Colon (tissue), 2 donors: Measurements from ENCODE around the gene GRIN1.
"Not testable (repeated sequence)": the region's sequence is repeated elsewhere in the genome, so short reads cannot be mapped to it uniquely, and the experiment has no call there.

ENCODE experiments used
- FAIRE-seq: peaks from 2 replicates; lab custom pipeline; 2012; peaks lifted over from hg19 to GRCh38; lab: Jason Lieb, UNC
- donor health status: control.
- donor health status: control.

GRIN1 gene

DNA sequence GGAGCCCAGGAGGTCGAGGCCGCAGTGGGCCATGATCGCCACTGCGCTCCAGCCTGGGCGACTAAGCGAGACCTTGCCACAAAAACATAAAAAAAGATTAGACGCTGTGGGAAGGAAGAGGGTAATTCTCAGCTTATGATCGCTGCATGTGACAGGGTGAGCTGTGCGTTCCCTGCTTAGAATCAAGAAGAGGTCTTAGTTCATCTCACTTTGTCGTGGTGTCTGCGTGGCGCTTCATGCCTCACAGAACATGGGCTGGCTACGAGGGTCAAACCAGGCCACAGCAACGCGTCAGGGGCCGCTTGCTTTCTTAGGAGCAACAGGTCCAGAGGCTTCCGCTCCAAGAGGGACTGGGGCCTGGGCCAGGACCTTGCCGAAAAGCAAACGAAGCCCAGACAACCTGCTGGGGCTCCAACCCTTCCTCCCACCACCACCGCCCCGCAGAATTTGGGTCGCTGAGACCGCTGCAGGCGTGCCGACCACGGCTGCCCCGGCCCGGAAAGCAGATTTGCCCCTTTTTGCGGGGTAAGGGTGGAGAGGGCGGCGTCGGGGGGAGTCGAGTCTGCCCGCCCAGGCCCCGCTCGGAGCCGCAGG, 10.0 kb upstream of the GRIN1 start:
- FAIRE-seq, result no peak

DNA sequence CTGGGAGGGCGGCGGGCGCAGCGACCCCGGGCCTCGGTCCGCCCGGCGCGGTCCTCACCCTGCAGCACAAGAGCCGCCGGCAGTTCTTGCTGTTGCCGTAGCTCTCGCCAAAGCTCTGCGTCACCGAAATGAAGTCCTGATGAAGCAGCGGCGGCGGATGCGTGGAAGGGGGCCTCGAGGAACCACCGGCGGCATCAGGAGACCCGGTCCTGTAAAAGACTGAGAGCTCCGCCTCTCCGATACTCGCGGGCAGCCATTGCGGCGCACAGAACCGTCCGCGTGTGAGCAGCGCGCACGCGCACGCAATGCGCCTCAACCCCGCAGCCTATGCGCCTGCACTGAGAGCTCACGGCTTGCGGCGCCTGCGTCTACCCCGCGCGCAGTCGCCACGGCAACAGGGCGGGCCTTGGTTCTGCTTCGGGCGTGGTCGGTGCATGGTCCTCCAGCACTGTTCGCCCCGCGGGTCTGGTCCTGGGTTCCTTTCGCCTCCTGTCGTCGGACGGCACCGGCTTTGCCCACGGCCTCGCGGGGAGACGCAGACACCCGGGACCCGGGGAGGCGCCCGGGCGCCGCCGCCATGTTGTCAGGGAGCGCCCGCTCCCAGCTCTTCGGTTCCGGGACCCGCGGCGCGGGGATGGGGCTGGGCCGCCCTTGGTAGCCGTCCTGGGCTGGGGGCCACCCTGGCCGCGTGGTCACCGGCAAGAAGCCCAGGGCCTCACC, 9.3 kb upstream of the GRIN1 start:
- FAIRE-seq, result no peak

DNA sequence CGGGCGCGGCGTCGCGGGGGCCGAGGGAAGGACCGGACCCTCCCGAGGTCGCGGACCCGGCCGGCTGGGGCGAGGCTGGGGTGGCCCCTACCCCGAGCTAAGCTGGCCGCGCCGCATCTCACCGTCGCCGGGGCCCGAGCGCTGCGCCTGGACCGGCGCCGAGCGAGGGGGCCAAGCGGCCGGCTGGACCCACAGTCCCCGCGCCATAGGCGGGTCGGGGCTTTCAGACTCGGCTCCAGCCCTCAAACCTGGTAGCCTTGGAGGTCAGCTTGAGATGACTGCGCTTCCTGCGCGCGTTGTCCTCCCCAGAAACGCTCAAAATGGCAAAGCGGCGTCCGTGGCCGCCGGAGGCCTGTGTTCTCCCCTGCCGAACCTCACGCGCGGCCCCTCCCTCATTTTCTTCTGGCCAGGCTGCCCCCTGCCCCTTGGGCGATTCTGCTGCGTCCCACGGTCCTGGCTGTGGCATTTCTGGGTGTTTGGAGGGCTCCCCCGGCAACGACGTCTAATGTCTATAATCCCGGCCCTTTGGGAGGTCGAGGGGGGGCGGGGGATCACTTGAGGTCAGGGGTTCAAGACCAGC, 8.7 kb upstream of the GRIN1 start:
- no peak for FAIRE-seq

DNA sequence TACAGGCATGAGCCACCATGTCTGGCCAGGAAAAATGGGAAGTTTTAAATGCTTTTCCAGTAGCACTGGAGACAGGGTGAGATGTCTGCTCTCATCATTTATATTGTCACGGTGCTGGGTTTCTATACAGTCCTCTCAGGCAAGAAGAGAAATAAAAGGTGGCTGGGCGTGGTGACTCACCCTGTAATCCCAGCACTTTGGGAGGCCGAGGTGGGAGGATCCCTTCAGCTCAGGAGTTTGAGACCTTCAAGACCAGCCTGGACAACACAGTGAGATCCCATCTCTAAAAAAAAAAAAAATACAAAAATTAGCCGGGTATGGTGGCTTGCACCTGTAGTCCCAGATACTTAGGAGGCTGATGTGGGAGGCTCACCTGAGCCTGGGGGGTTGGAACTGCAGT, 4.8 kb upstream of the GRIN1 start:
- no peak for FAIRE-seq

DNA sequence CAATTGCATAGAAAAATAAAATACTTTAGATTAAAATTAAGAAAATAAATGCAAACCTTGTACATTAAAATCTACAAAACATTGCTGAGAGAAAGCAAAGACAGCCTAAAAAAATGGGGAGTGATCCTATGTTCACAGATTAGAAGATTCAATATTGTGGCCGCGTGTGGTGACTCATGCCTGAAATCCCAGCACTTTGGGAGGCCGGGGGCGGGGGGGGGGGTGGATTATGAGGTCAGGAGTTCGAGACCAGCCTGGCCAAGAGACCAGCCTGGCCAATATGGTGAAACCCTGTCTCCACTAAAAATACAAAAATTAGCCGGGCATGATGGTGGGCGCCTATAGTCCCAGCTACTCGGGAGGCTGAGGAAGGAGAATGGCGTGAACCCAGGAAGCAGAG, 3.8 kb upstream of the GRIN1 start:
- not testable (repeated sequence) for FAIRE-seq

DNA sequence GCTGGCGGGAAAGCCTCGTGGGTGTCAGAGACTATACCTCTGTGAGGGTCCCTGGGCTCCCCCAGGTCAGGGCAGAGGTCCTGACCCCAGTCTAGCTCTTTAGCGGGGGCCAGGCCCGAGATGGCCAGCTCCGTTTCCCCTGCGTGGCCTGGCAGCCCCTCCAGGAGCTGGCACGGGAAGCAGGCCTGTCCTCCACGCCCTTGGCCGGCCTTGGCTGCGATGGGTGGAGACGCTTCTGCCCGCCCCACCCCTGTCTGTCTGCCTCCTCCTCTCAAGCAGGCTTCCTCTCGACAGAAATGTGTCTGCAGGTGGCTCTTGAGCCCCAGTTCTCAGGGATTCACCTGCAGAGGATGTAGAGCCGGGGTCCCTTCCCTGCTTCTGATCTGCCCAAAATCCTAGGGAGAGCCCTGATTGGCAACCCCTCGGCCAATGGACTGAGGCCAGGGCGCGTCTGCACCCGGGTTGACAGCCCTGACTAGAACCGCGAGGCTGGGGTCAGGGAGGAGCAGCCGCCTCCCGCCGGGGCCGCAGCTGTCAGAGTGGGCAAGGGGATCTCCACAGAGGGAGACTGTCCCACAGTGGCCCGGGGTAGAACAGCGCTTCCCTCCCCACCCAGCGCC, 2.6 kb upstream of the GRIN1 start:
- no peak for FAIRE-seq

DNA sequence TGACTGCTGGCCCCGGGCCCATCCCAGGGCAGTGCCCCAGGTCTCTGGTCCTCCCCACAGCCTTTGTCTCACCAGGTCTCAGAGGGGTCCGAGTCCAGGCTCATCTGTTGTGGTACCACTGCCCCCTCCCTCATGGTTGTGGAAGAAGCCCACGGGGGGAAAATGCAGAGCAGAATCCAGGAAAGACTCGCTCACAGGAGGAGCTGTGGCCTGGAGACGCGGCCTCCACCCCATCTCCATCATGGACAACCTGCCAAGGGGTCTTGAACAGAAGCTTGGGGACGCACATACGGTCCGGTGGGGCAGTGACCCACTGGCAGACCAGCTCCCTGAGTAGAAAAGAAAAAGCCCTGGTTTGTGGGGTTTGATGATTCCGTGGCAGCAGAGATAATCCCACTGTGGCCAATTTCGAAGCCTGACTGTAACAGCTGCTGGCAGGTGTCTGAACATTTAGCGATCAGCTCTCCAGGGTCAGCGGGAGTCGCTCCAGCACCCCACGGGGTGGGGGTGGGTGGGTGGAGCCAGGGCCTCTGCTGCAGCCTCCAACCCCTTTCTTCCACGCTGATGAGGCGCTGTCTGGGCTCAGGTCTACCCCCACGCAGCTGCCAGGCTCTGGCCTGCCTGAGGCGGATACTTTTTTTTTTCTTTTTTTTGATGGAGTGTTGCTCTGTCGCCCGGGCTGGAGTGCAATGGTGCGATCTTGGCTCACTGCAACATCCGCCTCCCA, 1.9 kb upstream of the GRIN1 start:
- no peak for FAIRE-seq

DNA sequence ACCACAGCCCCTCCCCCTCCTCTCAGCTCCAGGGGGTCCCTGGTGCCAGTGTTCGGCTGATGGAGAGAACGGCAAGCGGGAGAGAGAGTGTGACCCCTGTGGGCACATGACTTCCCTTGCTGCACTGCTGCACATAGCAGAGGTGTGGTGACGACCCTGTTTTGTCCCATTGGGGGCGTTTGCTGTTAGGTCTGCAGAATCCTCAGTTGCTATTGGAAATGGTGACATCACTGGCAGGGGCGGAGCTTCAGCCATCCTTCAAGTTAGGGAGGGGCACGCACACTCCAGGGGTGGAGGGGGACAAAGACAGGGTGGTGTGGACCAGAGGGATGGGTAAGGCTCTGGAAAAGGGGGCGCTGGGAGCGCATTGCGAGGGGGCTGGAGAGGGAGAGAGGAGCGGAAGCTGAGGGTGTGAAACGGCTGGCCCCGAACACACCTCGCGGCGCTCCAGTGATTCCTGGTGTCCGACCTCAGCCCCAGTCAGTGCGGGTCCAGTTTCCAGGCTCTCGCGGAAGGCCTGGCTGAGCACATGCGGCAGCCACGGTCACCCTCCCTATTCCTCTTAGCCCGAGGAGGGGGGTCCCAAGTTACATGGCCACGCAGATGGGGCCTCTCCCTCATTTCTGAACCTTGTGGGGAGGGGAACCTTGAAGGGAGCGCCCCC, 764 bp upstream of the GRIN1 start:
- no peak for FAIRE-seq

DNA sequence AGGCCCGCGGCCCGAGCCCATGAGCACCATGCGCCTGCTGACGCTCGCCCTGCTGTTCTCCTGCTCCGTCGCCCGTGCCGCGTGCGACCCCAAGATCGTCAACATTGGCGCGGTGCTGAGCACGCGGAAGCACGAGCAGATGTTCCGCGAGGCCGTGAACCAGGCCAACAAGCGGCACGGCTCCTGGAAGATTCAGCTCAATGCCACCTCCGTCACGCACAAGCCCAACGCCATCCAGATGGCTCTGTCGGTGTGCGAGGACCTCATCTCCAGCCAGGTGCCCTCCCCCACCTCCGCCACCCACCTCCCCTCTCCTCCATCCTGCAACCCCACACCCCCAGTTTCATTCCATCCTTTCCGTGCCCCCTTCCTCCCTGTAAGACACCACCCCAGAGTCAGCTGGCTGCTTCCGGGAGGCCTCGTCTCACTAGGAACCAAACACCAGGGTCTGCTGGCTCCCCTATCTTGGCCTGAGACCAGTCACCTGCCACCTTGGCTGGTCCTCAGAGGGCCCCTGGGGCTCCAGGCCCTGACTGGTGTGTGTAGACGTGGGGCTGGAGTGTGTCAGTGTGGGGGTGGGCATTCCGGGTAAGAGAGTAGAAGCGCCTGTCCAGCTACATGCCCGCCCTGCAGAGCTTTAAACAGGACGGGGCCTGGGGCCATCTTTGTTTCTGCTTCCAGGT, 655 bp downstream of the GRIN1 start:
- no peak for FAIRE-seq

DNA sequence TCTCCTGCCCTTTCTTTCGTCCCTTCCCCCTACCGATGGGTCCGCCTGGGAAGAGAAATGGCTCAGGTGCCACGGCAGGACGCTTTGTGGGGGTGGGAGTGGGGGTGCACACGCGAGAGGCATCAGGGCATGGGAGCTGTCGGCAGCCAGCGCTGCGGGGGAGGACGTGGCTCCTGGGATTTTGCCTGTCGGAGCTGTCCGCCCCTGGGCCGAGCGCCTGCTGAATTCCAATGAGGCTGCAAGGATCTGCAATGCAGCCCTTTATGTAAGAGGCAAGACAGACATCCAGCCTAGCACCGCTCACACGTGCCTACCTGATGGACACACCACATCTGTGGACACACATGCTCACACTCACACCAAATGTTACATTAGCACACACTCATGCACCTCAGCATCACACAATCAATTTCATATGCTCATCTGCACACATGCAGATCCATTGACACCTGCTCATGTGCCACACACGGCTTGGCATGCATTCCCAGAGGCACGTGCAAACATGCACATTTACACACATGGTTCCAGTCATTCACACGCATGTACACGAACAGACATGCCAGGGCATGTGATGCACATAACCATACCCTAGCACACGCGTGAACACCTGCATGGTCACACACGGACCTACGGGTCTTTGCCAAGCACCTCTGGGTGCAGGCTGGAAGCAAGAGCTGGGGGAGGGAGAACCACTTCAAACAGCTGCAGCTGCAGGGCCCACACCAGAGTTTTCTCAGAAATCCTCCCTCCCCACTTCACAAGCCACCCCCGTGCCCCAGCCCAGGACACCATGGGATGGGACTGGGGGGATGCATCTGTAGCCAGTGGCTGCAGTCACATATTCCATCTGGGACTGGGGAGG, 1.4 kb downstream of the GRIN1 start:
- no peak for FAIRE-seq

DNA sequence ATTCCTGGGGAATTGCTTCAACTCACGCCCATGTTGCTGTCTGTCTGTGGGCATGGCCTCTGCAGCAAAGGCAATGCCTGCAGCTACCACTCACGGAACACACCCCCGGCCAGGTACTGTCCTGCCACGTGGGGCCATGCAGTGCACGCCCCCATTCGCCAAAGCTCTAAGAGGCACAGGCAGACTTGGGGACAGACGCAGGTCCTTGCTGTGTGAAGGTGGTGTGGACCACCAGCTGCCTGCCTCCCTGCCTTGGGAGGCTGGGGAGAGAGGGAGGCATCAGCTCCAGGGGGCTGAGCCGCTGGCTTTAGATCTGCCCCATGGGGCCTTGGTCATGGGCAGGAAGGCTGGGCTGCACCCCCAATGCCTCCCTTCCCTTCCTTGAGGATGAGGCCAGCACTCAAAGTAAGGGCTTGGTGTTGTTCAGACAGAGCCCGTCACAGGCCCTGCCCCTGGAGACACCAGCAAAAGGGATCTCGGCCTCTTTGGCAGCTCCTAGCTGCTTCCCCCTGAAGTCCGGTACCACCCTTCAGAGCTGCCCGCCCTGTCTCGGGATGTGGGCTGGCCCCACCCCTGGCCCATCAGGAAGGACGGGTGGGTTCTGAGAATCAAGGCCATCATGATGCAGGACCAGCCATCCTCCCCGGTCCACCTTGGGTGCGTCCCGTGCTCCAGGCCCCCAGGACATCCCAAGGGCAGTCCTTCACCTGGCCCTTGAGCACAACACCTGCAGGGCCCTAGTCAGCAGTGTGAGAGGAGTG, 2.3 kb downstream of the GRIN1 start:
- no peak for FAIRE-seq

DNA sequence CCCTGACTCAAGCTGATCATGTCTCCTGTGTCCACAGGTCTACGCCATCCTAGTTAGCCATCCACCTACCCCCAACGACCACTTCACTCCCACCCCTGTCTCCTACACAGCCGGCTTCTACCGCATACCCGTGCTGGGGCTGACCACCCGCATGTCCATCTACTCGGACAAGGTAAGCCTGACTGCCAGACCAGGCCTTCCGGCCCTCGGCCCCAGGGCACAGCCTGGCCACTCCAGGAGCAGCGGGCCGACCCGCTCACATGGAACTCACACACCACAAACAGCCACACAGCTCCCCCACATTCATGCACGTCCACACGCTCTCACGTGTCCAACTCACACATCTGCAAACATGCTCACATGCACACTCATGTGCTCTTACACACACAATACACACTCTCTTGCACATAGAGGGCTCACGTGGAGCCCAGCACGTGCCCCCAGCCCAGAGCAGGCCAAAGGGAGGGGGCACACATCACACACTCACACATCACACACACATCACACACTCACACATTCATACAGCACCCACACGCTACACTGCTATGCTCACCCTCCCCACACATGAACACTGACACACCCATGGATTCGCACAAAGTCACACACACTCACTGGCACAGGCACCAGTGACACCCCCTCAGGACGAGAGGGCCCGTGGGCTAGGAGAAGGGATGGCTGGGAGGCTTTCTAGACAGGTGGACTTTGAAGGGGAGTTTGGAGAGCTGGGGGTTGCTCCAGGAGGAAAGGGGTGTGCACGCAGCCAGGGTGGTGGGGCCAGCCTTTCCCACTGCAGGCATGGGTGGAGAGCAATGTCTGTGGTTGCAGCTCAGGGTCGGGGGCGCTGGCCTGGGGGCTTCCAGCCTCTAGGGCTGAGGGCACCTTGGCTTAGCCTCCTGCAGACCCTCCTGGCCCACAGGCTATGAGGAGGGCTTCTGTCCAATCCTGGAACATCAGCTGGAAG, 3.3 kb downstream of the GRIN1 start:
- FAIRE-seq, result no peak

DNA sequence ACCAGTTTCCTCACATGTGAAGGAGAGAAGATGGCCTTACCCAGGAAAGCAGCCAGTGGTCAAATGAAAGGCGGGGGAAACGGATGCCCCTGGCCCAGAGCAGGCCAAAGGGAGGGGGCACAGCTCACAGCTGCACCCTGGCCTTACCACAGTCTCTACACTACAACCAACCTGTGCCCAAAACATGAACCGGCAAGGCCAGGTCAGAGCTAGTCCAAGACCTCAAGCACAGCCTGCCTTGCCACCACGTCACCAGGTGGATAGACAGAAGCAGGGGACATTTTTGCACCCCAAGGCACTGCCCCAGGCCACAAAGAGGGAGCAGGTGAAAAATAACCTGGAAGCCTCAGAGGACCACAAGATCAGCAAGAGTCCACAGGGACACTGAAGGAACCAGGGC, 4.5 kb downstream of the GRIN1 start:
- FAIRE-seq, result no peak

DNA sequence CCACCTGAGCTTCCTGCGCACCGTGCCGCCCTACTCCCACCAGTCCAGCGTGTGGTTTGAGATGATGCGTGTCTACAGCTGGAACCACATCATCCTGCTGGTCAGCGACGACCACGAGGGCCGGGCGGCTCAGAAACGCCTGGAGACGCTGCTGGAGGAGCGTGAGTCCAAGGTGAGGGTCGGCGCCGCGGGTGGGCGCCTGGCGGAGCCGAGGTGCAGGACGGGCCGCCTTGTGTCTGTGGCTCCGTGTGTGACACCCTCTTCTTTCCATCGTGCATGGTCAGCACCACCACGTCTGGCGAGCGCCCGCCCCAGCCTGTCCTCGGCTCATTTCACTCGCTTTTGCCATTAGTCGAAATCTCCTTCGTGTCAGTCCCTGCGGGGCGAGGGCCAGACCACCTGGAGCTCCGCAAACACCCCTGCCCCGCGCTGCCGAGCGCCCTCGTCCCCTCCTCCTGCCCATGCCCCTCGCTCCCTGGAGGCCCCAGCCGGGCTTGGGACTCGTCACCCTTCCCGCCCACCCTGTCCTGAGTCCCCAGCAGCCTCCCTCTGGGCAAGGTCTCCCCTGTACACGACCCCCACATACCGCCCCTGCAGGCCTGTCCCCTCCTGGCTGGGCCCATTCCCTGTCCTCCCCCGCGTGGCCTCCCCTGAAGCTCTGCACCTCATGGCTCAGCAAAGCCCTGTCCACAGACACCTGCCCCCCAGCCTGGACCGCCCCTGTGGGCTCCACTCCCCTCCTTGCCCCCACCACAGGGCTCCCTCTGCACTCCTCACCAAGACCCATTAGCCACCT, 7.0 kb downstream of the GRIN1 start:
- FAIRE-seq, result no peak

DNA sequence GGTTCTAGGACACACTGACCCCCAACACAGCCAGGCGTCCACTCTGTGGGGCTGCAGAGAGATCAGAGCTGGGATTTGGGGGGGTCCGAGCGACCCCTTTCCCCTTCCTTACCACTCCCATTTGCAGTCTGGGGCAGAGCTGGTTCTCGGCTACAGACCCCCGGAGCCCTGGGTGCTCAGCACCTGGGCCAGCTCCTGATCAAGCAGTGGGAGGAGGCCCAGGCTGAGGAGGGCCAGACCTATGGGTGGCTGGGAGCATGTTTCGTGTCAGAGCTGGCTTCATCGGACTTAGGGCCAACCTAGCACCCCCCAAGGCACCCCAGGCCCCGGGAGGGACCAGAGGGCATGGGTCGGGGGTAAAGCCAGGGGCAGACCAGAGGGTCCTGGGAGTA, 7.6 kb downstream of the GRIN1 start:
- no peak for FAIRE-seq

DNA sequence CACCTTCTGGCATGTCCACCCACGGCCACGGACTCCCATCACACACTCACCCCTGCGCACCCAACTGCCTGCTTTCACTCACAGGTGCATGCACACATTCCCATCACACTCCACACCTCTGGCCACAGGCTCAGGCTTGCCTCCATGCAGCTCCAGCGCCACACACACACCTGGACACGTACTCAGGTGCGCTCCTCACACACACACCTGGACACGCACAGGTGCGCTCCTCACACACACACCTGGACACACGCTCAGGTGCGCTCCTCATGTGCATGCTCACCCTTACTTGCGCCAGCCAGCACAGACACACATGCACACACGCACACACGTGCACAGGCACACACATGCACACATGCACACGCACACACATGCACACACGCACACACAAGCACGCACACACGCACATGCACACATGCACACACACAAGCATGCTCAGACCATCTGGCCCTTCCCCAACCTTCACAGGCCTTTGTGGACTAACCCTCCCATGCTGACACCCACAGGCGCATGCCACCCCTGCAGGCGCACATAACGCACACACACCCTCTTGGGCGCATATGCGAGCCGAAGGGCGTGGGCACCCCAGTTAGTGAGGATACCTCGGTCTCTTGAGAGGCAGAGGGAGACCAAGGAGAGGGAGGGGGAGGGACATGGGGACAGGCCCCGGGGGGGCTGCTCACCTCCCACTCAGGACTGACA, 8.3 kb downstream of the GRIN1 start:
- FAIRE-seq, result no peak

DNA sequence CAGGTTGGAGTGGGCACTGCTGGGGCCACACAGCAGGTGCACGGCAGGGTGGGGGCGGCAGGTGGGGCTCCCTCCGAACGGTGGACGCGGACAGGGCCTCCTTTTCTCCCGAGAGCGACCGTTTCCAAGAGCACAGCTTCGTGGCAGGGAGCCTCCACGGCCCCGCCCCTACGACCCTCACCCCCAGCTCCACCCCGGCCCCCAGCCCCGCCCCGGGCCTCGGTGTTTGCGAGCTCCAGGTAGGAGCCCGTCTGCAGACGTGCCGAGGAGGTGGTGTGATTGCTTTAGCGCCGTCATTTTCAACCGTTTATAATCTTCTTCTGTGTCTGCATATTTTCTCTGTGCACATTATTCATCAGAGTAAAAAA, 8.8 kb downstream of the GRIN1 start:
- FAIRE-seq, result no peak
